Stimulated activated CD8-positive, alpha-beta memory T cell treated with anti-CD3 and anti-CD28 coated beads, Interleukin-15, amount 100 ng/mL, for 24 hours (primary cell): ENCODE results near the gene IL18BP.

Experiments used
- DNase-seq: peaks from one replicate; pipeline ENCODE4 v3.0.0-alpha.2; 2020; ENCODE audit warnings: low read depth

IL18BP gene

DNA sequence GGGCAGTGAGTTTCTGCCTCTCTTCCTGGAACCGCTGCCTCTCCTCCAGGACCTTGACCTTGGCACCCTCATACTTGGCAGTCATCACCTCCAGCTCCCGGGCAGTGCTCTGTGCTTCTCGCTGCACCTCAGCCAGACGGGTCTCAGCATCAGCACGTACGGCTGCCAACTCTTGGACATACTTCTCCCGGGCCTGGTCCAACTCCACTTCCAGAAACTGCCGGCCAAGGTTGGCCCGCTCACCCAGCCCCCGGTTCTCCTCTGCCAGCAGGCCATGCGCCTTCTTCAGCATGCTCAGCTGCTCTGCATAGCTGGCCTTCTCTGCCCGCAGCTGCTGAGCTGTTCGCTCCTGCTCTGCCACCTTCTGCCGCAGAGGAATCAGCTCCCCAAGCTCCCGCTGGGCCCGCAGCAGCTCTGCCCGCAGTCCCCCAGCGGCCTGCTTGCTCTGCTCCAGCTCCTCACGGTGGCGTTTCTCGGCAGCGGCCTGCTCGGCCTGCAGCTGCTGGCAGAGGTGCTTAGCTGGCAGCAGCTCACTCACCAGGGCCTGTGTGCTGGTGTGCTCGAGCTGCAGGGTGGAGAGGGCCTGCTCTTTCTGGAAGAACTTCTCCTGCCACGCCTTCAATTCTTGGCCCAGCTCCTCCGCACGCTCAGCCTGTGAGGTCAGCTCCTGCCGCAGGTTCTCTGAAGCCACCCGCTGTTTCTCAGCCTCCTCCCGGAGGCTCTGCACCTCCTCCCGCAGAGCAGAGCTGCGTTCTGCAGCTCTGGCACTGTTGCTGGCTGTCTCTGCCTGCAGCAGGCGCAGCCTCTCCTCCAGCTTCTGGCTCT is 14.4 kb downstream of the IL18BP start:
- DNase-seq = no peak

- no peak for DNase-seq
Measured at GRCh38 chr11:72013765-72014711, 15.3 kb downstream of the IL18BP start.

GRCh38 chr11:72014761-72015320 is 16.1 kb downstream of the IL18BP start:
- no peak for DNase-seq

DNA sequence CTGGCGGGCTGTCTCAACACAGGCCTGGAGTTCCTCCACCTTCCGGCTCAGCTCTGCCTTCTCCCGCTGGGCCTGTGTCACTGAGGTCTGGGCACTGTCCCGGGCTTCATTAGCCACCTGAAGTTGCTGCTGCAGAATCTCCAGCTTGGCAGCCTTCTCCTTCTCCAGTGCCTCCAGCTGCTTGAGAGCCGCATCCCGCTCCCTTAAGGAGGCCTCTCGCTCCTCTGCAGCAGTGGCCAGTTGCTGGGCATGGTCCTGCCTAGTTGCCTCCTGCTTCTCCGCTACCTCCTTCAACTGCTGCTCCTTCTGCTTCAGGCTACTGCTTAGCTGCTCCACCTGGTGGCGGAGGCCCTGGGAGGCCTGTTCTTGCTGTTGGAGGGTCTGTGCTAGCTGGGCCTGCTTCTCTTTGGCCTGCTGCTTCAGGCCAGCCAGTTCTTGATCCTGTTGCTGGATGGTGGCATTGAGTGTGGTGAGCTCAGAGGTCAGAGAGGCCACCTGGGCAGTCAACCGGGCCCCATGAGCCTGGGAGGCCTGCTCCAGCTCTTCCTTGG is 16.9 kb downstream of the IL18BP start:
- no peak for DNase-seq

DNA sequence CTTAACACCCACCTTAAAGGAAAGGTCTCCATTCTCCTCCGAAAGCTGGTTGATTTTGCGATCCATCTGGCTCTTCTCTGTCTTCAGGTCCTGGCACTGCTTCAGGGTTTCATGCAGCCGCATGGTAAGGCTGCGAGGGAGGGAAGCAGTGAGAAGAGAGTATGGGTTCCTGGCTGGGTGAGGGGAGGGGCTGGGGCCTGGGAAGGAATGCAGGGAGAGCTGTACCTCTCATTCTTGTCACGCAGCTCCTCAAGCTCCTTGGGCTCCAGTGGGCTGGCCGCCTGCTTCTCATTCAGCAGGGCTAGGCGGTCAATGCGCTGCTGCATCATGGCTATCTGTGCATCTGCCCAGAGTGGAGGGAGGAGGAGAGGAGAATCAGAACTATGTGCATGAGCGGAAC is 19.5 kb downstream of the IL18BP start:
- DNase-seq = no peak

GRCh38 chr11:72023335-72023734 is 24.6 kb downstream of the IL18BP start:
- DNase-seq = no peak

DNA sequence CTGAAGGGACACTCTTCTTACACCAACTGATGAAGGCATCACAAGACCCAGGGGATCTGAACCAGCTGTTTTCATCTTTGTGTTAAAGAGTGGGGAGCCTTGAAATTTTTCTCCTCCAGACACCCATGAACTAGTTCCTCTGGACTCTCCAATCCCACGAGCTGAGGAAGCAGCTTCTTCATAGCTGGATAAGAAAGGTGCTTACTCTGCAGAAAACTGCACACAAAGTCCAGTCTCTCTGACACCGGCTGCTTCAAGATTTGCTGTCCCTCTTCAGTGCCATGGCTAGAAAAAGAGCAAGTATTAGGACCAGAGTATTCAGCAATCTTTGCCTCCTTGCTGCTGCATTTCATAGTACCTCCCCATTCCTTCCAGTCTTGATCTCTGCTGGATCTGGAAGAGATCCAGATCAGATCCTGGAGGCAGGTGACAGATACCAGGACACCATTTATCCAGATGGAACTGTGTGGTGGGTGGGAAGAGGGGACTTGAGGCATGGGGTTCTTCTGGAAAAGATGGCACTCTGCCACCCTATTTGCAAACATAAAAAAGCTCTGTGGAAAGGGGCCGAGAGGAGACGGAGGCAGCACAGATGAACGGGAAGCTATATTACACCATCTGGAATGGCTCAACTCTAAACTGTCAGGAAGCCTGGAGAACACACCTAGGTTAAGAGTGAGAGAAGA is 25.5 kb downstream of the IL18BP start:
- DNase-seq = no peak

DNA sequence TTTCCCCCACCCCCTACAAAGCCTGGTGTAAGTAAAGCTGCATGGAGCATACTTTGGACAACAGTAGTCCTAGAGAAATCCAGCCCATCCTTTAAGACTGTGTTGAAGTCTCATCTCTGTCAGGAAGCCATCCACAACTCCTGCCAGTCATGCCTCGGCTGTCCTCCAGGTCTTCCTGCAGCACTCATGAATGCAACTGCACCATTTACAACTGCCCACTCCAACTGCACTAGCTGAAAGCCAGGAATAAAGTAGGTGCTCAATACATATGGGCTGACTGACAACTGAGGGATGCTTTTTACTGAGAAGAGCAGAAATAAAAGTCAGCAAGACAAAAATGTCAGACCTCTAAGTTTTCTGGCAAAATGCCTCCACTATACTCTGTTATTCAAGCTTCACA is 27.4 kb downstream of the IL18BP start:
- DNase-seq = no peak

GRCh38 chr11:72030472-72031045 is 31.9 kb downstream of the IL18BP start:
- no peak for DNase-seq

DNA sequence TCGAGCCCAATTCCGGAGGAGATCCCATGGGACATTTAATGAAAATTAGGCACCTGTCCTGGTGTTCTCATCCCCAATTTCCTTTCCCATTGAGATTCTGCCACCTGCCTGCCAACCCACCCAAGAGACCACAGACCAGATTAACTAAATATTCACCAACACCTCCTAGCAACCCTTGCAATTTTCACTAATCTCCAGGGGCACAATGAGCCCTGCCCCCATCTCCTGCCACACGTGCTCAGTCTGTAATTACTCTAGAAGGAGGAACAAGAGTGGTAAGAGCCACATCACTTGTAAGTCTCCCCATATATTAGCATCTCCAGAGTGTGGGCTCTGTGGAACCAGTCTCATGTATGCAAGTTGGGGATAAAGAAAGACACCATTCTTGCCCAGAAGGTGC is 38.0 kb downstream of the IL18BP start:
- DNase-seq = no peak

- DNase-seq = no peak
Measured at GRCh38 chr11:72037554-72038311, 39.0 kb downstream of the IL18BP start.

DNA sequence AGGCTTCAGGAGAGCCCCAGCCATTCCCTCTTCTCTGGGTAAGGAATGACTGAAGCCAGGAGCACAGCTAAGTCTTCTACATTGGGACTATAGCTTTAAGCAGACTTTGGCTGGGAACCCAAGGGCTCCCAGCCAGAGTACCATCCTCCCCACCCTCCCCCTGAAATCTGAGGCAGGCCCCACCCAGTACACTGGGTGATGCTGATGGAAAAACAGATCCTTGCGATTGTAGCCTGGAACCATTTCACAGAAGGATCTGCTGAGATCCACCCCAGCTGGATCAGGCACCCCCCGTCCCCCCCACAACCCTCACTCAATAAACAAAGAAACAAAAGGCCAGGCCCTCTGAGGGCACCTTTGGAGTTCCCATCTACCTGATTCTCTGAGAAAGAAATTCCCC is 39.8 kb downstream of the IL18BP start:
- no peak for DNase-seq

DNA sequence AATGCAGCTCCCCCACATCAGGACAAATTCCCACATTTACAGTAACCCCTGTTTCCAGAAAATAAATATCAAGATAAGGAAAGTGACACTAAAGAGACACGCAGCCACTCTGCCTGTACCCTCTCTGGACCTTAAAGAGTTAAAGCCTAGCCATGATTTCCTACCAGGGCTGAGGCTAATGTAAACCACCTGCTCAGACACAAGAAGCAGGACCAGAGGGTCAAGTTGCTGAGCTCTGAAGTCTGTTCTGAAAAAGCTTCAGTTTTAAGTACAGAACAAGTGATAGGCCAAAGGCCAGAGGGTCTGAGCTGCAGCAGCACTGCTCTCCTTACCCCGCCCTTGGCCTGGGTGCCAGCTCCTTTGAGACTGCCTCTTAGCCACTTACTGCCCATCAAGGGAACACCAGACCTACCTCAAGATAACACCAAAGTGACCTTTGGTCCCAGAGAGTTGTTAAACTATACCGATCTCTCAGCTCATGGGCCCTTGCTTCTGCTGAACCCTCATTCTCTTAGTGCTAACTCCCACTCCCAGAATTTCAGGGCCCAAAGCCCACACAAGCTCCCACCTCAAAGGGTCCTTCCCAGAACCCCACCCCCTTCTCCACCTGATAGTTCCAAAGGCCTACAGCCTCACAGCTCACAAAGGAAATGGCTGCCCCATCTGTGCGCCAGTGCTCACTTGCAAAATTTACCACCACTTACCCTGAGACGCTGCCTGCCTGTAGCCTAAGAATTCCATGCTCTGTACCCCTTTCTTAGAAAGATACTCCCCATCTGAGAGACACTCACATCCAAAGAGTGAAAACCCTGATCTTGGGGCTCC is 40.5 kb downstream of the IL18BP start:
- DNase-seq = no peak

- DNase-seq = no peak
Measured at GRCh38 chr11:72039856-72040401, 41.2 kb downstream of the IL18BP start.

- DNase-seq = peak; percentile 42
Measured at GRCh38 chr11:72040491-72041363, 42.0 kb downstream of the IL18BP start.

- no peak for DNase-seq
Measured at GRCh38 chr11:72041364-72042063, 42.8 kb downstream of the IL18BP start.

GRCh38 chr11:72042064-72042745 is 43.5 kb downstream of the IL18BP start:
- no peak for DNase-seq
